NCI-H1694 (cell line): ENCODE data around the gene RNMT.

Source experiments
- DNase-seq: peaks from one replicate; lab custom pipeline; 2025; lab: John Stamatoyannopoulos, UW

Gene RNMT

DNA sequence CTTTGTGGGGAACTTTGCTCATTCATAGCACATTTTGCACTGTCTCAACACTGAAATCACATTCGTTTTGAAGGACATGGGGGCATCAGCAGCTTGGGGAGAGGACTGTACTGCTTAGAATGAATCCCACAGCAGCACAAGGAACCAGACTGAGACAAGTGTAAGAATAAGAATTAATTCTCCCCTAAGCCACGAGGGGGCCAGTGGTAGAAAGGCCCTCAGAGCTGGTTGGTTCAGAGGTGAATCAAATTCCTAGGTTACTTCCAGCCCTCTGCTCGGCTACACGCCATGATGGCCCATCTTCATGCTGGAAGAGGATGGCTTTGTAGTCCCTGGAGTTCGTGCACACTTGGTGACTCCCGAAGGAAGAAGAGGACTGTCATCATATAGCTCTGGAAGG lies 85.5 kb downstream of the RNMT start:
- DNase-seq: no peak

DNA sequence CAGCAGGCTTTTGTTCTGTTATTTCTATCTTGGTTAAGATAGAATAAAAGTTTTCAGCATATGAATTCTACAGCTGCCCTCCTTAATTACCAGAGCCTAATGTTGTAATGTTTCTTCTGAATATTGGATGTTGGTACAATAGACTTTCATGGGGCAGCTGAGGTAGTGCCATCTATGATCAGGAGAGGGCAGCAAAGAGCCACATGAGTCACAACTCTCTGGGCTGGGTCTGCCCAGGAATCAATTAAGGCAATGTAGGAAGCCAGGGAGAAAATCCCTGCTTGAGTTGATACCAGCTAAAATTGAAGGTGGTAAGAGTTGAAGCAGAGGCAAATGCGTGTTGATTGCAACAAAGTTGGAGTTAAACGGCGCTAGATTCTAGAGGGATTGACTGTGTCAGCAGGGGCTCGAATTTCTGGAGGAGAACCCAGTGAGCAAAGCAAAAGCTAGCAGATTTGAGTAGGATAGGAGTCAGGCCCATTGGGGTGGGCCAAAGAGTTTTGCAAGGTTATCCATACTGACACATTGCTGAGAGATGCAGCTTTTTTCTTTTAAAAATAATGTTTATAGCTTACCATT lies 86.9 kb downstream of the RNMT start:
- peak; percentile 50 for DNase-seq
